H1 (cell line): Measurements from ENCODE around the gene LMX1B. TPM values are rescaled to one million over a fixed set of nuclear protein-coding genes. Genes with fewer than 3 reads are reported as not detected.
A peak's percentile ranks its signal among the peaks of the same experiment; 100 is the strongest.

Experiments
- CTCF ChIA-PET: fragments of 300-600 bp; sonication (Branson Sonifier 250); formaldehyde crosslinking; loops from one replicate; lab custom pipeline; 2021; ENCODE audit not compliant: partially characterized antibody; lab: Charles Lee
- POLR2A ChIA-PET: fragments of 300-600 bp; sonication (Branson Sonifier 250); formaldehyde crosslinking; loops from one replicate; lab custom pipeline; 2021; ENCODE audit warnings: inconsistent platforms; ENCODE audit not compliant: partially characterized antibody; lab: Charles Lee
- DNase-seq, 2 experiments: peaks; one replicate each; pipeline versions ENCODE4 v3.0.0 to v3.0.0-alpha.2; 2010 to 2022; ENCODE audit warnings: low spot score in 2 of 2, low read depth in 1 of 2, mixed read lengths in 1 of 2
- FAIRE-seq: peaks from 2 replicates; lab custom pipeline; 2011; peaks lifted over from hg19 to GRCh38; lab: Jason Lieb, UNC
- H2AFZ ChIP-seq: 2 replicates; pipeline ENCODE4 v1.8.1; 2012; ENCODE audit warnings: low read length, inconsistent platforms
- H2AK5ac ChIP-seq: 2 replicates; pipeline ENCODE4 v1.6.1; 2013; ENCODE audit warnings: low read depth, low read length
- H2BK120ac ChIP-seq: replicated peaks from 2 replicates; pipeline ENCODE3; 2013; ENCODE audit warnings: low read depth, low read length, inconsistent platforms
- H2BK12ac ChIP-seq: 2 replicates; pipeline ENCODE4 v1.6.1; 2013; ENCODE audit warnings: low read depth, low read length
- H2BK15ac ChIP-seq: 2 replicates; pipeline ENCODE4 v1.6.1; 2013; ENCODE audit warnings: low read length
- H2BK20ac ChIP-seq: 2 replicates; pipeline ENCODE4 v1.6.1; 2013; ENCODE audit warnings: low read length
- H2BK5ac ChIP-seq: 2 replicates; pipeline ENCODE4 v1.6.1; 2013; ENCODE audit warnings: low read depth, low read length
- H3K14ac ChIP-seq: 2 replicates; pipeline ENCODE4 v1.6.1; 2013; ENCODE audit warnings: inconsistent platforms; ENCODE audit not compliant: insufficient read length
- H3K18ac ChIP-seq: 2 replicates; pipeline ENCODE4 v1.6.1; 2013; ENCODE audit warnings: low read length; ENCODE audit errors: extremely low read depth
- H3K23ac ChIP-seq: 2 replicates; pipeline ENCODE4 v1.6.1; 2013; ENCODE audit warnings: inconsistent platforms; ENCODE audit not compliant: insufficient read length
- H3K23me2 ChIP-seq: 2 replicates; pipeline ENCODE4 v1.6.1; 2013; ENCODE audit warnings: low read depth, low read length
- H3K27ac ChIP-seq: 2 replicates; pipeline ENCODE4 v1.6.1; 2011; ENCODE audit warnings: low read depth, low read length, inconsistent platforms
- H3K27me3 ChIP-seq, 4 experiments: replicated peaks in 1 of 4; 1 replicate in 1 of 4; 2 replicates in 3 of 4; pipeline versions ENCODE4 v1.6.1 to v1.8.1; 2011 to 2013; ENCODE audit warnings: low read length in 3 of 4, mild to moderate bottlenecking in 3 of 4, inconsistent platforms in 2 of 4, mixed read lengths in 2 of 4, moderate library complexity in 1 of 4; ENCODE audit not compliant: control insufficient read depth in 3 of 4, insufficient read depth in 3 of 4; ENCODE audit errors: extremely low read depth in 1 of 4
- H3K36me3 ChIP-seq, 4 experiments: 2 replicates each; pipeline versions ENCODE4 v1.6.1 to v1.8.1; 2011 to 2013; ENCODE audit warnings: mild to moderate bottlenecking in 4 of 4, low read length in 3 of 4, moderate library complexity in 2 of 4, control low read depth in 1 of 4, inconsistent platforms in 1 of 4; ENCODE audit not compliant: insufficient read depth in 4 of 4, control insufficient read depth in 2 of 4
- H3K4ac ChIP-seq: replicated peaks from 2 replicates; pipeline ENCODE3; 2013; ENCODE audit warnings: low read length, low read depth, mixed read lengths, inconsistent platforms; ENCODE audit not compliant: insufficient read length
- H3K4me1 ChIP-seq, 4 experiments: replicated peaks in 1 of 4; 1 replicate in 1 of 4; 2 replicates in 3 of 4; pipeline versions ENCODE4 v1.6.1 to v1.8.1; 2011 to 2013; ENCODE audit warnings: low read length in 3 of 4, inconsistent platforms in 2 of 4, mixed read lengths in 1 of 4; ENCODE audit not compliant: insufficient read depth in 4 of 4, control insufficient read depth in 3 of 4
- H3K4me2 ChIP-seq, 2 experiments: 2 replicates each; pipeline versions ENCODE4 v1.6.1 to v1.8.1; 2011 to 2013; ENCODE audit warnings: low read depth in 2 of 2, low read length in 2 of 2, control low read depth in 1 of 2, inconsistent platforms in 1 of 2, mild to moderate bottlenecking in 1 of 2; ENCODE audit not compliant: insufficient read depth in 1 of 2
- H3K4me3 ChIP-seq, 4 experiments: fragments of 200-600, 300-600 bp in 1 of 4; sonication (generic), shearing (Covaris generic), sonication (Bioruptor Twin) in 1 of 4; 2 replicates each; pipeline versions ENCODE4 v1.5.1 to v1.8.1; 2011 to 2016; ENCODE audit warnings: low read length in 4 of 4, low read depth in 3 of 4, control low read depth in 2 of 4, inconsistent platforms in 2 of 4, mild to moderate bottlenecking in 2 of 4, mixed read lengths in 1 of 4, moderate library complexity in 1 of 4; ENCODE audit not compliant: insufficient read depth in 2 of 4; ENCODE audit errors: extremely low read depth in 1 of 4
- H3K56ac ChIP-seq: replicated peaks from 2 replicates; pipeline ENCODE3; 2013; ENCODE audit warnings: low read depth, mild to moderate bottlenecking, mixed read lengths, low read length, inconsistent platforms; ENCODE audit not compliant: insufficient read length
- H3K79me1 ChIP-seq: 2 replicates; pipeline ENCODE4 v1.6.1; 2013; ENCODE audit warnings: low read depth, low read length, control low read depth
- H3K79me2 ChIP-seq, 2 experiments: 2 replicates each; pipeline versions ENCODE4 v1.6.1 to v1.8.1; 2012 to 2013; ENCODE audit warnings: low read length in 2 of 2, mild to moderate bottlenecking in 2 of 2, inconsistent platforms in 1 of 2; ENCODE audit not compliant: insufficient read depth in 2 of 2, control insufficient read depth in 1 of 2
- H3K9ac ChIP-seq, 4 experiments: replicated peaks in 1 of 4; 1 replicate in 1 of 4; 2 replicates in 3 of 4; pipeline versions ENCODE4 v1.6.1 to v1.8.1; 2011 to 2013; ENCODE audit warnings: low read depth in 3 of 4, low read length in 3 of 4, control low read depth in 2 of 4, mild to moderate bottlenecking in 2 of 4, moderate library complexity in 2 of 4, inconsistent platforms in 1 of 4; ENCODE audit errors: extremely low read depth in 1 of 4
- H3K9me3 ChIP-seq, 2 experiments: 2 replicates each; pipeline versions ENCODE4 v1.6.1 to v1.8.1; 2012 to 2013; ENCODE audit warnings: mild to moderate bottlenecking in 2 of 2, moderate library complexity in 2 of 2, control low read depth in 1 of 2, inconsistent platforms in 1 of 2, low read depth in 1 of 2, low read length in 1 of 2, mixed read lengths in 1 of 2; ENCODE audit not compliant: insufficient read depth in 2 of 2
- H4K20me1 ChIP-seq, 2 experiments: replicated peaks in 1 of 2; 2 replicates each; pipeline versions ENCODE3 to v1.8.1; 2011 to 2013; ENCODE audit warnings: inconsistent platforms in 2 of 2, low read length in 2 of 2, mild to moderate bottlenecking in 1 of 2; ENCODE audit not compliant: insufficient read depth in 2 of 2, control insufficient read depth in 1 of 2
- H4K5ac ChIP-seq: 2 replicates; pipeline ENCODE4 v1.6.1; 2013; ENCODE audit warnings: low read length, low read depth, mixed read lengths, inconsistent platforms; ENCODE audit not compliant: insufficient read length
- H4K8ac ChIP-seq: 2 replicates; pipeline ENCODE4 v1.8.0; 2013; ENCODE audit warnings: mild to moderate bottlenecking, moderate library complexity, low read length, inconsistent platforms; ENCODE audit not compliant: insufficient read depth; ENCODE audit errors: extremely low read depth
- H4K91ac ChIP-seq: replicated peaks from 2 replicates; pipeline ENCODE3; 2013; ENCODE audit warnings: low read length, mixed read lengths, inconsistent platforms; ENCODE audit not compliant: insufficient read length
- CTBP2 ChIP-seq: IDR thresholded peaks from 2 replicates; pipeline ENCODE4 v1.7.0; 2011; ENCODE audit warnings: borderline replicate concordance, mild to moderate bottlenecking, moderate library complexity, mixed read lengths, low read length; ENCODE audit not compliant: insufficient read depth, insufficient read length
- EGR1 ChIP-seq: IDR thresholded peaks from 2 replicates; pipeline ENCODE4 v1.6.1; 2011; ENCODE audit warnings: low read depth, low read length, borderline replicate concordance
- EP300 ChIP-seq, 2 experiments: IDR thresholded peaks; 1 replicate in 1 of 2; 2 replicates in 1 of 2; pipeline ENCODE4 v1.6.1; 2011 to 2012; ENCODE audit warnings: low read depth in 2 of 2, low read length in 2 of 2, mild to moderate bottlenecking in 2 of 2, borderline replicate concordance in 1 of 2, inconsistent platforms in 1 of 2, moderate library complexity in 1 of 2
- JUND ChIP-seq: IDR thresholded peaks from 2 replicates; pipeline ENCODE4 v1.6.1; 2011; ENCODE audit warnings: mild to moderate bottlenecking, improper control_type of control experiment, low read length
- KDM5A ChIP-seq: fragments of 200-600 bp; IDR thresholded peaks from 2 replicates; pipeline ENCODE4 v1.7.1; 2012; ENCODE audit warnings: mild to moderate bottlenecking, low read length, inconsistent platforms, mixed read lengths
- NRF1 ChIP-seq: IDR thresholded peaks from 2 replicates; pipeline ENCODE4 v1.6.1; 2011; ENCODE audit warnings: mild to moderate bottlenecking, low read depth, low read length, improper control_type of control experiment
- PHF8 ChIP-seq: fragments of 200-600 bp; sonication (generic); conservative IDR thresholded peaks from 2 replicates; pipeline ENCODE4 v1.7.1; 2012; ENCODE audit warnings: low read depth, mild to moderate bottlenecking, inconsistent platforms, low read length, moderate library complexity
- RFX5 ChIP-seq: IDR thresholded peaks from 2 replicates; pipeline ENCODE4 v1.6.1; 2011; ENCODE audit warnings: low read depth, low read length, improper control_type of control experiment, borderline replicate concordance
- RNF2 ChIP-seq: fragments of 200-900, 300-1000 bp; sonication (generic); IDR thresholded peaks from 2 replicates; pipeline ENCODE4 v1.7.1; 2016; ENCODE audit warnings: borderline replicate concordance, low read depth, mild to moderate bottlenecking, antibody characterized with exemption, low read length; ENCODE audit not compliant: poor library complexity, severe bottlenecking; ENCODE audit errors: missing control alignments
- TAF1 ChIP-seq: IDR thresholded peaks from 2 replicates; pipeline ENCODE4 v1.6.1; 2011; ENCODE audit warnings: mild to moderate bottlenecking, low read depth, low read length
- TAF7 ChIP-seq: optimal IDR thresholded peaks from 2 replicates; pipeline ENCODE3; 2011; ENCODE audit warnings: low read depth, mild to moderate bottlenecking, inconsistent platforms, low read length, moderate library complexity, borderline replicate concordance
- TBP ChIP-seq: IDR thresholded peaks from 2 replicates; pipeline ENCODE4 v1.6.1; 2011; ENCODE audit warnings: low read depth, low read length, improper control_type of control experiment
- WGBS, 2 experiments: shearing (Covaris generic) in 1 of 2; methylation state at CpG; one replicate each; pipeline versions ENCODE4 v1.1.6 to v1.1.7; 2013 to 2015; ENCODE audit warnings: low lambda C conversion rate in 2 of 2, mixed read lengths in 2 of 2, inconsistent platforms in 1 of 2, low coverage in 1 of 2, missing lambda C conversion rate in 1 of 2; ENCODE audit not compliant: insufficient replicate concordance in 2 of 2, insufficient coverage in 1 of 2, insufficient read length in 1 of 2; ENCODE audit errors: extremely low coverage in 1 of 2, missing lambda C conversion rate in 1 of 2; 5-methylcytosine and 5-hydroxymethylcytosine counted together
- polyA plus RNA-seq, 7 experiments: library from polyadenylated mRNA; depleted of rRNA in 3 of 7; stranded (reverse) in 5 of 7; unstranded in 2 of 7; fragments of >200 nt in 5 of 7; fragments of 200-250 nt in 2 of 7; gene quantifications; 1 replicate in 5 of 7; 2 replicates in 1 of 7; 4 replicates in 1 of 7; pipeline versions ENCODE4 v1.2.1 to v1.2.3, GENCODE V29; 2011 to 2013; ENCODE audit warnings: missing spikeins in 2 of 7, mixed read lengths in 2 of 7
- total RNA-seq: library from RNA; stranded (reverse); fragmentation: NEBNext Ultra II Directional; extraction: Animal tissue kit (Norgen Biotek cat#: 25700); gene quantifications from 2 replicates; pipeline ENCODE4 v1.2.1, GENCODE V29; 2021

The LMX1B gene
- total and polyA plus RNA-seq, 2 of the 8 experiments (the other 6 are each of a cell fraction or from before 2014, with no cell fraction given) = 0.09 to 0.37 TPM

- Histone ChIP-seq H3K4me3 (no peak overlapping the region), H3K27me3 (peaks cover 0 to 3% (median under 1%) of the 10 kb centered on the region in 4 experiments; a peak in 2 of 7 replicates), H3K4me2 (no peak overlapping the region), H3K23ac (no peak overlapping the region), H3K4ac (no peak overlapping the region), H3K79me2 (no peaks in the 10 kb centered on the region), H4K20me1 (peaks cover 0 to 4% of the 10 kb centered on the region in 2 experiments), H2AFZ (no peak overlapping the region), H2BK20ac (no peak overlapping the region), H3K79me1 (no peaks in the 10 kb centered on the region), H4K8ac (peak overlapping the region; percentile 14; the same call in 1 of the 2 replicates), H2BK15ac (peak overlapping the region; percentile 48; the same call in 1 of the 2 replicates), H3K56ac (no peak overlapping the region), H2AK5ac (peak overlapping the region; percentile 44), H3K14ac (no peak overlapping the region), H3K4me1 (peaks cover 0 to 11% (median 3%) of the 10 kb centered on the region in 4 experiments; a peak in 5 of 7 replicates), H2BK12ac (peak overlapping the region; percentile 45; the same call in 1 of the 2 replicates), H3K9ac (no peak overlapping the region), H4K5ac (no peak overlapping the region), H4K91ac (peak overlapping the region; percentile 1), H3K36me3 (no peaks in the 10 kb centered on the region), H3K9me3 (no peaks in the 10 kb centered on the region), H2BK120ac (no peak overlapping the region), H3K18ac (no peak overlapping the region), H3K23me2 (no peaks in the 10 kb centered on the region), H2BK5ac (0 out of 2 replicates have a peak overlapping the region, but pooled peaks have one; percentile 20), H3K27ac (no peak overlapping the region)
- POLR2A ChIA-PET = no interaction called here
- FAIRE-seq = no peak
- CTCF ChIA-PET = interaction anchor here (1.2 to 3.1 kb wide), 3 partner anchors 12 to 90 kb away, joined by 6 to 47 read pairs (median 6); no protein-coding TSS in a partner anchor
- 85% methylated on average over 23 of the region's 32 CpGs; no CpG with 5 or more reads in 1 of the 2 experiments for WGBS, 2 experiments
- no peak for DNase-seq
- TF ChIP-seq NRF1 (no peak), EP300 (IDR thresholded peaks at IDR 0.05; ENCODE audit: borderline replicate concordance in 1 of 2, low read depth in 2 of 2, low read length in 2 of 2) (no peak), RFX5 (no peak), JUND (no peak), TAF1 (no peak), KDM5A (no peak), CTBP2 (no peak), TBP (no peak), EGR1 (no peak), RNF2 (no peak), PHF8 (no peak), TAF7 (no peak)
Measured at GRCh38 chr9:126692759-126693427, 79.2 kb downstream of the LMX1B start.
